ENCODE results near the gene PCSK6. TPM values are rescaled to one million over a fixed set of nuclear protein-coding genes. Genes with fewer than 3 reads are reported as not detected.
"Not testable (repeated sequence)": the region's sequence is repeated elsewhere in the genome, so short reads cannot be mapped to it uniquely, and the experiment has no call there.

Gene PCSK6
- total and polyA plus RNA-seq, 9 donors, result 3.8 to 26.0 (median 13.0) TPM

DNA sequence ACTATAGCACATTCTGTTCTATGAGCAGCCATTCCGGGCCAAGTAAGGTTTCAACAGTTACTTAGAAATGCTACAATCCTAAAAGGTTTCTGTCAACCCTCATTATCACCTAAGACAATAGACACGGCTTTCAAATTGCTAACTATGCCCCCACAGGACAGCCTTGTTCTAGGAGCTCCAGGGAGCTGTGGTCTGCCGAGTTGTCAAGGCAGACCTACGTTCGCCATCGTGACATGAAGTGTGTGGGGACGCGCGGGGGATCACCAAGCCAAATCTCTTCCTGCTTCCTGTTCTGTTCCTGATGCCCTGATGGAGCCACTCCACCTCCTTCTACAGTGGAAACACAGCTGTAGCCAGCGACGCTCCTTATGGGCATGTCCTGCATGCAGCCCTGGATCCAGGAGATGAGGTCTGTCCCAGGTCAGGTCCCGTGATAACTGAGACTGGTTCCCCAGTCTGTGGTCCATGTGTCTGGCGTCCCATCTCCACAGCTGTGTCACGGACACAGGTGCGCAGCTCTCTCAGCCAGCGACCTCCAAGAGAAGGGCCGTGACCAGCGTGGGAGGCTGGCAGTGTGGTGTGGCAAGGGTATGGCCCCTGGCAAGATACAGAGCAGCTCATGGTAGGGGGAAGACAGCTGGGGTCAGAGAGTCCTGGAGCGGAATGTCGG lies 82.8 kb downstream of the PCSK6 start:
- WGBS, 3 donors, result 69 to 73% (median 71%) methylated on average over 20 of the region's 20 CpGs
- intact Hi-C loops (cut with DNase I), result no loop called here
- Histone ChIP-seq H3K4me3 (no peak overlapping the region), H3K36me3 (no peaks in the 10 kb centered on the region), H3K27ac (no peak overlapping the region), H3K27me3 (no peaks in the 10 kb centered on the region), H3K4me1 (ENCODE audit: insufficient read depth) (peaks cover 4% of the 10 kb centered on the region), H3K9me3 (no peaks in the 10 kb centered on the region)
- DNase-seq, result peak in 1 of 5 donors; percentile 46
- no peak for TF ChIP-seq POLR2A (IDR thresholded peaks at IDR 0.05)
- TF ChIP-seq, protein P1, sequence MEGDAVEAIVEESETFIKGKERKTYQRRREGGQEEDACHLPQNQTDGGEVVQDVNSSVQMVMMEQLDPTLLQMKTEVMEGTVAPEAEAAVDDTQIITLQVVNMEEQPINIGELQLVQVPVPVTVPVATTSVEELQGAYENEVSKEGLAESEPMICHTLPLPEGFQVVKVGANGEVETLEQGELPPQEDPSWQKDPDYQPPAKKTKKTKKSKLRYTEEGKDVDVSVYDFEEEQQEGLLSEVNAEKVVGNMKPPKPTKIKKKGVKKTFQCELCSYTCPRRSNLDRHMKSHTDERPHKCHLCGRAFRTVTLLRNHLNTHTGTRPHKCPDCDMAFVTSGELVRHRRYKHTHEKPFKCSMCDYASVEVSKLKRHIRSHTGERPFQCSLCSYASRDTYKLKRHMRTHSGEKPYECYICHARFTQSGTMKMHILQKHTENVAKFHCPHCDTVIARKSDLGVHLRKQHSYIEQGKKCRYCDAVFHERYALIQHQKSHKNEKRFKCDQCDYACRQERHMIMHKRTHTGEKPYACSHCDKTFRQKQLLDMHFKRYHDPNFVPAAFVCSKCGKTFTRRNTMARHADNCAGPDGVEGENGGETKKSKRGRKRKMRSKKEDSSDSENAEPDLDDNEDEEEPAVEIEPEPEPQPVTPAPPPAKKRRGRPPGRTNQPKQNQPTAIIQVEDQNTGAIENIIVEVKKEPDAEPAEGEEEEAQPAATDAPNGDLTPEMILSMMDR (IDR thresholded peaks at IDR 0.05), result no peak
- TF ChIP-seq EP300 (IDR thresholded peaks at IDR 0.05), result no peak

- no peaks in the 10 kb centered on the region for H3K27me3 ChIP-seq
- no peak overlapping the region for H3K27ac ChIP-seq
- H3K36me3 ChIP-seq, result no peaks in the 10 kb centered on the region
- 58 to 69% (median 67%) methylated on average over 12 of the region's 12 CpGs for WGBS, 3 donors
- peak in 1 of 5 donors; percentile 46 for DNase-seq
- TF ChIP-seq EP300 (IDR thresholded peaks at IDR 0.05) (no peak), POLR2A (IDR thresholded peaks at IDR 0.05) (no peak)
- TF ChIP-seq, protein P1 (IDR thresholded peaks at IDR 0.05), result no peak
- intact Hi-C loops (cut with DNase I), result no loop called here
- H3K4me3 ChIP-seq, result no peak overlapping the region
- no peaks in the 10 kb centered on the region for H3K9me3 ChIP-seq
- H3K4me1 ChIP-seq (ENCODE audit: insufficient read depth), result peaks cover 4% of the 10 kb centered on the region
Observed at GRCh38 chr15:101406036-101406435, 83.5 kb downstream of the PCSK6 start.

DNA sequence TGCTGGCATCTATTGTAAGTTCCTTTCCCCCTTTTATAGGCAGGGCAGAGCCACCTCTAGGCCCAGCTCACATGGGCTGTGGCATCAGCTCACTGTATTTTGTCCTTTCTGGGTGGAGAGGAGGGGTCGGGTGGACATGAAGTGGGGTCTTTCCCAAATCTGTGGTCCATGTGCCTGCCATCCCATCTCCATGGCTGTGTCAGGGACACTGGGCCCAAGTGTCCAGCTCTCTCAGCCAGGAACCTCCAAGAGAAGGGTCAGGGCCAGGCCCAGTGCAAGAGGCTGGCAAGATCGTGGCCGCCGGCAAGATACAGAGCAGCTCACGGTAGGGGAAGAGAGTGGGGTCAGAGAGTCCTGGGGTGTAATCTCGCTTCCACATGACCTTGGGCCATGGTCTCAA lies 85.3 kb downstream of the PCSK6 start:
- TF ChIP-seq POLR2A (IDR thresholded peaks at IDR 0.05) (no peak), EP300 (IDR thresholded peaks at IDR 0.05) (no peak)
- TF ChIP-seq, protein P1 (IDR thresholded peaks at IDR 0.05), result no peak
- Histone ChIP-seq H3K27me3 (no peaks in the 10 kb centered on the region), H3K27ac (no peak overlapping the region), H3K9me3 (no peaks in the 10 kb centered on the region), H3K4me1 (ENCODE audit: insufficient read depth) (peaks cover 4% of the 10 kb centered on the region), H3K4me3 (no peak overlapping the region), H3K36me3 (no peaks in the 10 kb centered on the region)
- DNase-seq, result no peak
- 95 to 99% (median 97%) methylated on average over 6 of the region's 6 CpGs for WGBS, 3 donors
- intact Hi-C loops (cut with DNase I), result no loop called here

DNA sequence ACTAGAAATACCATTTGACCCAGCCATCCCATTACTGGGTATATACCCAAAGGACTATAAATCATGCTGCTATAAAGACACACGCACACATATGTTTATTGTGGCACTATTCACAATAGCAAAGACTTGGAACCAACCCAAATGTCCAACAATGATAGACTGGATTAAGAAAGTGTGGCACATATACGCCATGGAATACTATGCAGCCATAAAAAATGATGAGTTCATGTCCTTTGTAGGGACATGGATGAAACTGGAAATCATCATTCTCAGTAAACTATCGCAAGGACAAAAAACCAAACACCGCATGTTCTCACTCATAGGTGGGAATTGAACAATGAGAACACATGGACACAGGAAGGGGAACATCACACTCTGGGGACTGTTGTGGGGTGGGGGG lies 86.6 kb downstream of the PCSK6 start:
- H3K4me1 ChIP-seq (ENCODE audit: insufficient read depth); H3K27ac ChIP-seq; H3K36me3 ChIP-seq; H3K9me3 ChIP-seq; H3K27me3 ChIP-seq; intact Hi-C loops (cut with DNase I); DNase-seq; H3K4me3 ChIP-seq: not testable (repeated sequence)
- WGBS, 3 donors, result 81 to 97% (median 89%) methylated on average over 1 to 4 of the region's 4 CpGs

GRCh38 chr15:101401286-101401685 lies 88.2 kb downstream of the PCSK6 start:
- Histone ChIP-seq H3K4me1 (ENCODE audit: insufficient read depth) (no peaks in the 10 kb centered on the region), H3K27ac (no peak overlapping the region), H3K9me3 (no peaks in the 10 kb centered on the region), H3K36me3 (no peaks in the 10 kb centered on the region), H3K27me3 (no peaks in the 10 kb centered on the region), H3K4me3 (no peak overlapping the region)
- intact Hi-C loops (cut with DNase I), result no loop called here
- 83 to 97% (median 97%) methylated on average over 8 of the region's 8 CpGs for WGBS, 3 donors
- DNase-seq, result no peak
- TF ChIP-seq POLR2A (IDR thresholded peaks at IDR 0.05) (no peak), EP300 (IDR thresholded peaks at IDR 0.05) (no peak)
- TF ChIP-seq, protein P1 (IDR thresholded peaks at IDR 0.05), result no peak
